T47D (cell line): ENCODE measurements around the gene MAPK8.

Experiments
- DNase-seq, 2 experiments: peaks; one replicate each; pipeline versions ENCODE4 v3.0.0 to v3.0.0-alpha.2; 2011 to 2012; ENCODE audit warnings: low read depth in 1 of 2, low spot score in 1 of 2
- JUND ChIP-seq: IDR thresholded peaks from 2 replicates; pipeline ENCODE4 v1.6.1; 2012; ENCODE audit warnings: low read depth
- in situ Hi-C: cut with HindIII; loops from 2 replicates; pipeline ENCODE4 v1.10.0; 2016; ENCODE audit warnings: low sequenced_read_pairs, low pct_unique_long_range_greater_than_20kb

Gene MAPK8

DNA sequence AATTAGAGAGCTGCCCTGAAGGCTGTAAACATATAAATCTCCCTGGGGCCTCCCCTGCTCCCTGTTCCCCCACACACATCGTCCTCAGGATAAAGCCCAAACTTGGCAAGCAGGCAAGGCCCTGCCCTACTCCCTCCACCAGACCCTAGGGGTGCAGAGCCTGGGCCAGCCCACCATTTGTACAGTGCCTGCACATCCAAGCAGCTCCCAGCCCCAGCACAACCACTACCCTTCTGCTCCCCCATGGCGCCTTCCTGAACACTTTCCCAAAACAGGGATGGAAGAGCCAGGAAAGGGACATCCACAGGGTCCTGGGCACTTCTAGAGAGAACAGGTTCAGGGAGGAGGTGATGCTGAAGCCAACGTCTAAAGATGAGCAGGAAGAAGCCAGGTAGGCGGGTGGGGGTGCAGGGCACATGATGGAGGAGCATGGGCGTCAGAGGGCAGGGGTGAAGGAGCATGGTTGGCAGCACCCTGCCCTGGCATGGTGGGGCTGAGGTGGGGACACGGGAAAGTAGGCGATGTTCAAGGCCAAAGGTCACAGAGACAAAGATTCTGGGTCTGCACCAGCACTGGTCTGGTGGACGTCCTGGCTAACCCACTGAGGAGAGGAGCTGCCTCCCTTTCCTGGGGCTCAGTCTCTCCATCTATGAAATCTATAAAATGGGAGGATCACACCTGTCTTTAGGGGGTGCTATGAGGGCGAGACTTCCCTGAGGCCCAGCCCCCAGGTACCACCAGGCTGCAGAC lies 157.8 kb downstream of the MAPK8 start:
- TF ChIP-seq JUND = no peak
- no peak for DNase-seq
- in situ Hi-C loops = no loop called here

DNA sequence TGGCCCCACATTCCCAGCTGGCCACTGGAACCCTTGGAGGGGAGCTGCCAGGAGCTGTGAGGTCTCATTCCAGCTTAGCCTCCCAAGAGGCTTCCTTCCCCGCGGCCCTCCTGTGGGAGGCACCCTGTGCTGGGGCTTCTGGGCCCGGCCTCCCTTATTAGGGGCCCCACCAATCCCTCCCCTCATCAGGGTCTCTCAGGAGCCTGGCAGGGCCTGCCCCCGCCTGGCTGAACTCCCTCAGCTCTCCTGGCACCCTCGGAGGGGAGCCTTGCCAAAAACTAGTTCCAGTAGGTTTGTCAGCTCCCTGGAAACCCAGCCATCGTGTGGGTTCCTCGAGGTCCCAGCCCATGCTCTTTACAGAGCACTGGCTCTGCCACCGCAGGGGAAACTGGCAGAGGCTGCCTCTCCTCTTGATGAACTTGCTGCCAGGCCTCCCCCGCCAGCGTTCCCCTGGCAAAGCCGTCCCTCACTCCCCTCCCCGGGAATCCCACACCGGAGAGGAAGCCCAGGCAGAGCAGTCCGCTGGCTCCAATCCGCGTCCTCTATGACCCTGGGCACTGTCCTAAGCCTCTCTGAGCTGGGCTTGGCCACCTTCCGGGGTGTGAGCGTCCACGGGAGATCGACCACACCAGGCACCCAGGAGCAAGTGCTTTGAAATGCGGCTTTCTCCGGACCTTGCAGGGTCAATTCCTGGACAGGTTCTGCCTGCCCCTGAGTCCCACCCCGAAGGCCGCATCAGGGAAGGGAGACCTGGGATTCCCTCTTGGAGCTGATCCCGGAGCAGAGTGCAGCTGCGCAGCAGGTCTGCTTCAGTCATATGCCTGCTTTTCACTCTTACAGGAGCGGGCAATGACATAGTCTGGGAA lies 158.6 kb downstream of the MAPK8 start:
- in situ Hi-C loops = no loop called here
- DNase-seq = no peak
- TF ChIP-seq JUND = no peak

DNA sequence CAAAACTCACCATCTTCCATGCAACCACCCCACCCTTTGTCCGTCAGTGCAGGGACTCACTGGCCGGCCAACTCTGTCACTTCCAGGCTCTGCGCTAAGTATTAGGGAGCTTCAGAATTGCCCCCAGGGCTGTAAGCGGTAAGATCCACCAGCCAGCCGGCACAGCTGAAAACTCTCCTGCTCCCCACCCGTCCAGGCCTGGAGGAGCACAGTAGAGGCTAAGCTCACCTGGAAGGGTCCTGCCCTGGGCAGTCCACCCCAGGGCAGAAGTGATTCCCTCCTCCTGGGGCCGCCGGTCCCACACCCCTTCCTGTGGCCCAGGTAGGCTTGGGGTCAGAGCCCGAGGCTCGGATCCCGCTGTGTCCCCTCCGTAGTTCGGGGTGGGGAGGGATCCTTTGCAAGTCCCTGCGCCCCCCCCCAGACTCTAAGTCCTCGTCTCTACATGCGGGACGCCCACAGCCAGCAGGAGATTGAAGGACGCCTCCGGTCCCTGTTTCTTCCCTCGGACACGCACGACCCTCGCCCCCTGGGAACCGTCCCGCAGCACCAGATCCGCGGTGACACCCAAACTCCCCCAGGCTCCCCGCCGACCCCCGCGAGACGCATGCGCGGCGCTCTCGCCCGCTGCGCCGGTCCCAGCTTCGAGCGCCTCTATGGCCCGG lies 159.5 kb downstream of the MAPK8 start:
- in situ Hi-C loops = no loop called here
- TF ChIP-seq JUND = no peak
- DNase-seq = no peak

DNA sequence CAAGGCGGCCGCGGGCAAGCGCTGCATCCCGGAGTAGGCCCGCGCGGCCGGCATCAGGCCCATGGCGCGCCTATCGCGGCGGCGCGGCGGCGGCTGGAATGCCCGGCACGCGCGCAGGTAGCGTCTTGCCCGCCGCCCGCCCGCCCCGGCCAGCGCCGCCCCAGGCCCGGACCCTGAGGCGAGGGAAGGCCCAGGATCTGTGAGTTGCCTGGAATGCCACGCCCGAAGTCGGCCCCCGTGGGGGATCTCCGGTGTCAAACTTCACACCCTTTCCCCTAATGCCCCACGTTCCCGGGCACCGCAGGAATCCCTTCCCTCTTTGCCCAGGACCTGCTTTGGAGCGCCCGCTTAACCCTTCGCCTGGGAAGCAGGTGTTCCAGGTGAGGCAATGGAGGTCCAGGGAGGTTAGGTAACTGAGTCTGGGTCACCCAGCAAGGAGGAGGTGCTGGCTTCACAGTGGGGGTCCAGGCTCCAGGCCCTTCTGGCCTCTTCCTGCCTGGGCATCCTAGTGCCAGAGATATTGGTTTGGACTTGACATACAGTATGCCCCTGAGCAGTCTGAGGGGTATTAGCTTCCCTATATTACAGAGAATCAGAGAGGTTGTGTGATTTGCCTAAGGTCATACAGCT lies 160.2 kb downstream of the MAPK8 start:
- no peak for DNase-seq
- in situ Hi-C loops = no loop called here

DNA sequence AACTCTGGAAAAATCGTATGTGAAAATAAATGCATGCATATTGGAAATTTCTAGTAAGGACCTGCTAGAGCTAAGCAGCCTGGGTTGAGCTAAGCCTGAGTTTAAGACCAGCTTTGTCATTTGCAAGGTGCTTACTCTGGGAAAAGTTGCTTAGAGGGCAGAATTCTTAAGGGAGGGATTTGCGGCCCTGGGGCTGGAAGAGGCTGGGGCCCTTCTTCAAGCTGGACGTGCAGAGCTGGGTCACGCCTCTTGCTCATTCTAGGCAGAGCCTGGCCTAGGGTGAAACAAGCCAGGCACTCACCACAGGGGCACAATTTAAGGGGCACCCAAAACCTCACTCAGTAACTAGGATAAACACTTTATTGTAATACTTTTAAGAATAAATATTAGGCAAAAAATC lies 161.2 kb downstream of the MAPK8 start:
- in situ Hi-C loops = no loop called here
- no peak for DNase-seq
- TF ChIP-seq JUND = no peak

More for the DNA sequence above, 160.2 kb downstream of the MAPK8 start:
- no peak for TF ChIP-seq JUND

DNA sequence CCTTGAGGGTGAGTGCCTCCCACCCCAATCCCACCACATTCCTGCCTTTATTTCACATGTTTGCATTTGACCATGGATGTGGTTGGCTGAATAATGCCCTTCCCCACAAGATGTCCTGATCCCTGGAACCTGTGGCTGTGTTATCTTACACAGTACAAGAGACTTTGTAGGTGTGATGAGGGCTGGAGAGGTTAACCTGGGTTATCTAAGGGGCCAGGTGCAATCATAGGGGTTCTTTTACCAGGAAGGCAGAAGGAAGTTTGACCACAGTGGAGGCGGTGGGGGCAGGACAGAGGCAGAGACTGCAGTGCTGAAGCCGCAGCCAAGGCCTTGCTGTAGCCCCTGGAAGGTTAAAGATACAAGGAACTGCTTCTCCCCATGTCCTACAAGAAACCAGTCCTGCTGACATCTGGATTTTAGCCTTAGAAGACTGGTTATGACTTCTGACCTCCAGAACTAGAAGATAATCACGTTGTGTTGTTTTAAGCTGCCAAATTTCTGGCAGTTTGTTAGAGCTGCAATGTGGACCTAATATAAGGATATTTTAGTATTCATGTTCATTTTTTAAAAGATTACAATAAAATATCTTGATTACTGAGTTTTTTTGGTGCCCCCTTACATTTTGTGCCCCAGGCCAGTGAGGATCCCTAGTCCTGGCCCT lies 161.8 kb downstream of the MAPK8 start:
- in situ Hi-C loops = no loop called here
- DNase-seq = no peak
- TF ChIP-seq JUND = no peak

DNA sequence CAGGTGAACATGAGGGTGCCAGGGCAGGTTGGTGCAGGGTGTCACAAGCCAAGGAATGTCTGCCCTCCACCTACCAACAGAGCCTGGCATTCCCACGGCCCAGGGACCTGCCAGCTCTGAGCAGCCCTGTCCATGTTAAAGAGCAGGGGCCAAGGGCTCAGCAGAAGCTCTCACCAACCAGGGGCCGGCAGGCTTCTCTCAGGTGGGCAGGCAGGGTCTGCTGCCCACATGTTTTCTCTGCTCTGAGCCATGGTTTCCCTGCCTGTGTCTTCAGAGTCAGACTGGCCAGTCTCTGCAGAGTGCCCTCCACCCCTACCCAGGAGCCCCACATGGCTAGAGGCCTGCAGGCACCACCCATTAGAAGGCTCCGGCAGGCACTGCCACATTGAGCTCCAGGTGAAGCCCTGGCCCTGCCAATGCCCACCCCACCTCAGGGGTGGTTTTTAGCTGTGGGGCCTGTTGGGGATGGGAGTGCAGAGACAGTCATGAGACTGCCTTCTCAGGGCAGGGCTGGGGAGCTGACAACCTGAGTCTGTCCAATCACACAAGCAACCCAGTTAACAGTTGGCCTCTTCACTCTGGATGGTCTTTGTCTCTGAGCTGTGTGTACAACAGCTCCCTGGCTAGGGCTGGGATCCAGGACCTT lies 162.5 kb downstream of the MAPK8 start:
- no peak for DNase-seq
- in situ Hi-C loops = no loop called here
- TF ChIP-seq JUND = no peak

DNA sequence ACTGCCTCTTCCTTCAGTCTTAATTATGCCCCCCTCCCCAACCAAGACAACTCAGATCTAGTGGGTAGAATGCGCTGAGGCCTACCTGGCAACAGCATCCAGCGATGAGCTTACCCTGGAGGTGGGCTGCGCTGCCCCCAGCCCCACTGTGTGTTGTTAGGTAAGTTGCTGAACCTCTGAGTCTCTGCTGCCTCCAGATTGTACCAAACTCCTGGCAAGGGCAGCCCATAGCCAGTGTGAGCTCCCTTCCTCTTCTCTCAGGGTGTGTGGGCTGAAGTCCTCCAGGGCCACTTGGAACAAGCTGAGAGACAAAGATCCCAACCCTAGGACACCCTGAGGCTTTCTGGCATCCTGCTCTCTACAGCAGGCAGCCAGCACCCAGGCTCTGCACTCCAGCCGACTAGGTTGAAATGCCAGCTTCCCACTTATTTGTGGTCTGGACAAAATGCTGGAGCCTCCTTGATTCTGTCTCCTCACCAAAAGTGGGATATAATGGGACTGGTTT lies 163.1 kb downstream of the MAPK8 start:
- in situ Hi-C loops = no loop called here
- DNase-seq = no peak

DNA sequence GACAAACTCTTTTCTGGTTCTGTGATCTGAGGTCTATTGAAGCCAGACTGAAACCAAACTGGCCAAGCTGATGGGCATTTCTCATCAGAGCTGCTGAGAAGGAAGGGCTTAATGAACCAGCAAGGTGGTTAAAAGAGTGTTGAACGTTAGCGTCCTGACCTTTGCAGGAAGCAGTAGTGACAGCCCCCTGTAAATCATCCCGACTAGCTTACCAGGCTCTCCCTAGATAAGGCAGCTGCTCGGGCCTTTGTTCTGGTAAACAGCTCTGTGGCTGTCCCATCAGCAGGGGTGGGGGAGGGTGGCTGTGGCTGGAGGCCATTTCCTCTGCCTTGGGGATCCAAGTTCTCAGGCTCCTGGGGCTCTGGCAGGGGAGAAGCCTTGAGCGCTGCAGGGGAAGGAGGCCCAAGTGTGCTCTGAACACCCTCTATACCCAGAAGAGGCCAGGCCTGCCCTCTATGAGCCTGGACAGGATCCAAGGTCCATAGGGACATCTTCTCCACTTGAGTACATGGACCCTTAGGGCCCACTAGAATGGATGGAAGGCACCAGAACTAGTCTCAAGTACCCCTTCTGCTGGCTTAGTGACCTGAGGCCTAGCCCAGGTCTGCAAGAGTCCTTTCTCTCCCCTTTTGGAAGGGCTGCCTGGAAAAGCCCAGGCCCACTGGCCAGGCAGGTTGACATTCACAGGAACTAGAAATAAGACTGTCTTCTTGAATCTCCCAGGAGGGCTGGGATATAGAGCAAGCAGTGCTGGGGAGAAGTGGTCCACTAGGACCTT lies 163.8 kb downstream of the MAPK8 start:
- in situ Hi-C loops = no loop called here
- no peak for DNase-seq
- no peak for TF ChIP-seq JUND

More for the DNA sequence above, 163.1 kb downstream of the MAPK8 start:
- no peak for TF ChIP-seq JUND

DNA sequence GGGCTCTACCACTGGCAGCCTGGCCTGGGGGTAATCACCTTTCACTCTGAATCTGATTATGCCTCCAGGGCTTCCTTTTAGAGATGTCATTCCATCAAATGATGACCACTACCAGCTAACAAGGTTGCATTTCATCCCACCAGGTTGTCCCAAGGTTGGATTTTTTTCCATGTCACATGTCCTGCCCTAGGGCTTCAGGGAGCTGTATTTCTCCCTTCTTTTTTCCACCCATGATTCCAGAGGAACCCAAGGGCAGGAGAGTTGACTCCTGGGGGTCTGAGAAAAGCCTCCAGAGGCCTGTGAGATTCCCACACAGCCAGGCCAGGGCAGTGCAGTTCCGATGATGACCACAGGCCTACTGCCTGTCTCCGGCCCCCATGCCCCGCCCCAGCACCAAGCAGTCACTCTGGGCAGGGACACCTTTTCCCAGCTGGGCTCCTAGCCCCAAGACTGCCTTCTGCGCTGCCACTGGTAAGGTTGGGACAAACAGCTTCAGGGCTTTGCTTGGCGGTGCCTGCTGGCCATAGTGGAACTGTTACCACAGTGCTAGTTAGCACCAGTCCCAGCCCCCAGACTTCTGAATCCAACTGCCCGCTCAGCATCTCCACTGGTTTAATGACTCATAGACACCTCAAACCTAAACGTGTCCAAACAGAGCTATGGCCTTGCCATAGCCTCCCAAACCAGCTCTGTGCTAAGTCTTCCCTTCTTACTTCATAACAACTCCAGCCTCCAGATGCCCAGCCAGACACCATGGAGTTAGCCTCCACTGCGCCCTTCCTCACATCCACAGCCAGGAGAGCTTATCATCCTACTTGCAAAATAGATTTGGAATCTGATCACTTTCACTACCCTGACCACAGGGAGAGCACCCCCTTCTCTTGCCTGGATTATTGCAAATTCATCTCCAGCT lies 164.7 kb downstream of the MAPK8 start:
- no peak for TF ChIP-seq JUND
- in situ Hi-C loops = no loop called here
- no peak for DNase-seq
